Adipose tissue (tissue), 3 donors: ENCODE results near the gene PLOD3. TPM values are rescaled to one million over a fixed set of nuclear protein-coding genes. Genes with fewer than 3 reads are reported as not detected.
"Not testable (repeated sequence)": the region's sequence is repeated elsewhere in the genome, so short reads cannot be mapped to it uniquely, and the experiment has no call there.

ENCODE experiments used
- H3K27ac ChIP-seq: one replicate; pipeline ENCODE4 v1.5.1; 2013; ENCODE audit warnings: low read depth, low read length
- WGBS, 3 donors: extraction: QIAGEN DNeasy Blood & Tissue Kit; methylation state at CpG; one replicate each; pipeline ENCODE4 v1.1.7; 2013; 5-methylcytosine and 5-hydroxymethylcytosine counted together
- polyA plus RNA-seq, 3 donors: library from polyadenylated mRNA; stranded (reverse); fragments of 200-250 nt; gene quantifications; one replicate each; pipeline ENCODE4 v1.2.3, GENCODE V29; 2013
- donor health status: healthy with polysubstance abuse.
- donor health status: Bipolar disorder and iron deficiency.
- donor health status: healthy.

Gene PLOD3
- polyA plus RNA-seq, result 10 to 100 TPM; 34.0 to 49.1 (median 48.6) TPM

GRCh38 chr7:101217388-101218235 is at the start of gene PLOD3, which contains the start of gene ZNHIT1:
PLOD3 (minus strand) TSS chr7:101217581; CDS start chr7:101217274, 307 bp downstream.
ZNHIT1 (plus strand) TSS chr7:101218165; CDS start chr7:101218196, 31 bp downstream.
- 0 to 1% (median 1%) methylated on average over 51 to 57 of the region's 57 CpGs for WGBS, 3 donors
- H3K27ac ChIP-seq, result no peak within 1 kb of the TSS

- 62 to 72% (median 72%) methylated on average over 17 of the region's 17 CpGs for WGBS, 3 donors
- H3K27ac ChIP-seq, result no peak overlapping the region
Measured at GRCh38 chr7:101265622-101266516, 48.5 kb upstream of the PLOD3 start.

GRCh38 chr7:101264102-101264706 is 46.8 kb upstream of the PLOD3 start:
- 44 to 52% (median 49%) methylated on average over 6 of the region's 6 CpGs for WGBS, 3 donors
- not testable (repeated sequence) for H3K27ac ChIP-seq

GRCh38 chr7:101258243-101258731 is 40.9 kb upstream of the PLOD3 start:
- 62 to 72% (median 67%) methylated on average over 7 of the region's 7 CpGs for WGBS, 3 donors
- H3K27ac ChIP-seq, result no peak overlapping the region

GRCh38 chr7:101255796-101256195 is 38.4 kb upstream of the PLOD3 start:
- 72 to 84% (median 76%) methylated on average over 4 of the region's 4 CpGs for WGBS, 3 donors
- H3K27ac ChIP-seq, result no peak overlapping the region

GRCh38 chr7:101253199-101253598 is 35.8 kb upstream of the PLOD3 start:
- not testable (repeated sequence) for H3K27ac ChIP-seq
- WGBS, 3 donors, result 89 to 93% (median 93%) methylated on average over 5 of the region's 5 CpGs

- WGBS, 3 donors, result 0 to 1% (median 1%) methylated on average over 55 of the region's 55 CpGs
- peak overlapping the region; percentile 64 for H3K27ac ChIP-seq
Measured at GRCh38 chr7:101251871-101252659, 34.7 kb upstream of the PLOD3 start.

- no peak overlapping the region for H3K27ac ChIP-seq
- WGBS, 3 donors, result 91 to 93% (median 91%) methylated on average over 3 of the region's 3 CpGs
Measured at GRCh38 chr7:101250324-101250723, 32.9 kb upstream of the PLOD3 start.

- no peak overlapping the region for H3K27ac ChIP-seq
- WGBS, 3 donors, result 95 to 99% (median 99%) methylated on average over 5 of the region's 5 CpGs
Measured at GRCh38 chr7:101248276-101248675, 30.9 kb upstream of the PLOD3 start.

- peak overlapping the region; percentile 80 for H3K27ac ChIP-seq
- whole genome bisulfite sequencing, 3 donors, result 24 to 34% (median 33%) methylated on average over 28 to 32 of the region's 32 CpGs
Measured at GRCh38 chr7:101245147-101245668, 27.8 kb upstream of the PLOD3 start.

GRCh38 chr7:101244375-101245146 is 27.2 kb upstream of the PLOD3 start, which contains the start of gene FIS1:
FIS1 (minus strand) TSS chr7:101245081; CDS start chr7:101245004, 77 bp downstream.
- peak within 1 kb of the TSS; percentile 80 for H3K27ac ChIP-seq
- WGBS, 3 donors, result 0 to 1% (median 0%) methylated on average over 43 to 45 of the region's 45 CpGs

GRCh38 chr7:101243646-101244374 is 26.4 kb upstream of the PLOD3 start:
- WGBS, 3 donors, result 11 to 16% (median 16%) methylated on average over 28 of the region's 28 CpGs
- no peak overlapping the region for H3K27ac ChIP-seq

- WGBS, 3 donors, result 47 to 85% (median 54%) methylated on average over 16 of the region's 16 CpGs
- no peak overlapping the region for H3K27ac ChIP-seq
Measured at GRCh38 chr7:101241443-101242349, 24.3 kb upstream of the PLOD3 start.

GRCh38 chr7:101241015-101241363 is 23.6 kb upstream of the PLOD3 start:
- no peak overlapping the region for H3K27ac ChIP-seq
- WGBS, 3 donors, result 50 to 82% (median 55%) methylated on average over 12 of the region's 12 CpGs
